ENCODE measurements around the gene DPEP1. TPM values are rescaled to one million over a fixed set of nuclear protein-coding genes. Genes with fewer than 3 reads are reported as not detected.
"Not testable (repeated sequence)": the region's sequence is repeated elsewhere in the genome, so short reads cannot be mapped to it uniquely, and the experiment has no call there.

DPEP1 gene
- total and polyA plus RNA-seq, 7 donors, result 0.92 to 1.2 TPM; not detected in 5

- TF ChIP-seq CTCF (IDR thresholded peaks at IDR 0.05), result no peak
- no peak for TF ChIP-seq EP300 (IDR thresholded peaks at IDR 0.05)
- TF ChIP-seq POLR2AphosphoS5 (IDR thresholded peaks at IDR 0.05), result no peak
- no peak for TF ChIP-seq POLR2A (IDR thresholded peaks at IDR 0.05)
- intact Hi-C loops (cut with DNase I), result no loop called here
- Histone ChIP-seq H3K36me3 (peaks cover 7 to 21% (median 14%) of the 10 kb centered on the region in 4 donors), H3K27me3 (peaks cover 0 to 42% (median 19%) of the 10 kb centered on the region in 3 donors), H3K4me3 (no peak overlapping the region), H3K9me3 (no peaks in the 10 kb centered on the region), H3K27ac (no peak overlapping the region), H3K4me1 (peaks cover 0 to 24% (median 18%) of the 10 kb centered on the region in 4 donors)
- no peak for DNase-seq
- WGBS, 2 donors, result 80 to 85% methylated on average over 30 of the region's 30 CpGs
These were observed 45.5 kb upstream of the DPEP1 start for GRCh38 chr16:89567656-89568594.

DNA sequence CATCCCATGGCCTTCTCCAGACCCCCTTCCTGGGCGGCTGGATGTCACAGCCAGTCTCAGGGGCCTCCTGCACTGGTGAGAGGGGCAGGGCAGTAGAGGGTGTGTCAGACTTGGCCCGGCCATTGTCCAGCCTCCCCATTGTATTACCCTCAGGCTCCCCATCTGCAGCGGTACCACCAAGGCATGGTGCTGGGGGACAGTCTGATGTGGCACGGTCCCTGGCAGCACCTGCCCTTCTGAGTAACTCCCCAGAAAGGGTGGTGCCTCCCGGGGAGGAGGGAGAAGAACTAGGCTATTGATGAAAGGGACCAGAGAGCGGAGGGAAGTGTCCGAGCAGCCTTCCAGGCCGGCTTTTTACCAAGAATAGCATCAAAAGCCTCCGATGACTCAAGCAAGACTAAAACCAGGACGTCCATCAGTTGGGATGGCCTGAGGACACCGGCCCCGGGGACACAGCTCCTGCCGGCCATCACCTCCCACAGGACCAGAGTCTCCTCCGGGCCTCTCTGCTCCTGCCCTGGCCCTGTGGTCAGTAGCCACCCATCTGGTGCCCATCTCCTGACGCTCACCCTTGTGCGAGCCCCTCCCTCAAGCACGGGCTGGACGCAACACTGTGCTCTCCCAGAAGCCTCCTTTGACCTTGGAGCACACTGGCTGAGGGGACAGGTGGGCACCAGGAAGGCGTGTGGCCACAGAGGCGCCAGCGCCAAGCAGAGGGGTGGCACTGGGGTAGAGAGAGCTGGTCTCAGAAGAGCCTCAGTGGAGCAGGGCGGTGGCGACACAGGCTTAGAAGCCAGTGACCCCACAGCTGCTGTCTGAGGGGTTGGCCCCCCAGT is 43.7 kb upstream of the DPEP1 start:
- Histone ChIP-seq H3K4me3 (no peak overlapping the region), H3K9me3 (no peaks in the 10 kb centered on the region), H3K4me1 (peaks cover 0 to 22% (median 20%) of the 10 kb centered on the region in 4 donors), H3K27me3 (peaks cover 10 to 60% (median 34%) of the 10 kb centered on the region in 3 donors), H3K36me3 (peaks cover 0 to 3% (median 0%) of the 10 kb centered on the region in 4 donors), H3K27ac (no peak overlapping the region)
- TF ChIP-seq POLR2AphosphoS5 (IDR thresholded peaks at IDR 0.05) (no peak), POLR2A (IDR thresholded peaks at IDR 0.05) (no peak), CTCF (IDR thresholded peaks at IDR 0.05) (no peak), EP300 (IDR thresholded peaks at IDR 0.05) (no peak)
- no peak for DNase-seq
- 63 to 86% methylated on average over 23 of the region's 23 CpGs for WGBS, 2 donors
- intact Hi-C loops (cut with DNase I), result no loop called here

DNA sequence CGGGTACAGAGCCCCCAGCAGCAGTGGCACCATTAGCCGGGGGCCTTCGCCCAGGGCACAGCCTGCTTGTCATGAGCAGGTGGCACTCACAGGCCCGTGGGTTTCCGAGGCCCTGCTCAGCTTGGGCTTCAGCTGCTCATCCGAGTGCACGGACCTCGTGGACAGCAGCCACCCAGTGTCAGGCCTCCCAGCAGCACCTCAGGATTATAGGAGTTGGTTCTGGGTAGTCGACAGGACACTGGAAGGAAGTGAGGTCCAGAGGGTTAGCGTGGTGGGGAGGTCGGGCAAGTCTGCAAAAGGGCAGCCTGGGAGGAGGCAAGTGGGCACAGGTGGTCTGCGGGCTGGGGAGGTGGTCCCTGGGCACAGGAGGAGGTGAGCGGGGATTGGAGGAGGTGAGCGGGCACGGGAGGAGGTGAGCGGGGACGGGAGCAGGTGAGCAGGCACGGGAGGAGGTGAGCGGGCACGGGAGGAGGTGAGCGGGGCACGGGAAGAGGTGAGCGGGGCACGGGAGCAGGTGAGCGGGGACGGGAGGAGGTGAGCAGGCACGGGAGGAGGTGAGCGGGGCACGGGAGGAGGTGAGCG is 43.0 kb upstream of the DPEP1 start:
- peaks cover 17 to 67% (median 41%) of the 10 kb centered on the region in 3 donors for H3K27me3 ChIP-seq
- H3K9me3 ChIP-seq, result no peaks in the 10 kb centered on the region
- H3K4me3 ChIP-seq, result no peak overlapping the region
- H3K4me1 ChIP-seq, result peaks cover 5 to 23% (median 20%) of the 10 kb centered on the region in 4 donors
- WGBS, 2 donors, result 71 to 87% methylated on average over 30 of the region's 30 CpGs
- intact Hi-C loops (cut with DNase I), result no loop called here
- no peak for TF ChIP-seq POLR2A (IDR thresholded peaks at IDR 0.05)
- TF ChIP-seq CTCF (IDR thresholded peaks at IDR 0.05), result no peak
- no peak for TF ChIP-seq EP300 (IDR thresholded peaks at IDR 0.05)
- no peak for TF ChIP-seq POLR2AphosphoS5 (IDR thresholded peaks at IDR 0.05)
- no peak for DNase-seq
- no peak overlapping the region for H3K27ac ChIP-seq
- no peaks in the 10 kb centered on the region for H3K36me3 ChIP-seq

DNA sequence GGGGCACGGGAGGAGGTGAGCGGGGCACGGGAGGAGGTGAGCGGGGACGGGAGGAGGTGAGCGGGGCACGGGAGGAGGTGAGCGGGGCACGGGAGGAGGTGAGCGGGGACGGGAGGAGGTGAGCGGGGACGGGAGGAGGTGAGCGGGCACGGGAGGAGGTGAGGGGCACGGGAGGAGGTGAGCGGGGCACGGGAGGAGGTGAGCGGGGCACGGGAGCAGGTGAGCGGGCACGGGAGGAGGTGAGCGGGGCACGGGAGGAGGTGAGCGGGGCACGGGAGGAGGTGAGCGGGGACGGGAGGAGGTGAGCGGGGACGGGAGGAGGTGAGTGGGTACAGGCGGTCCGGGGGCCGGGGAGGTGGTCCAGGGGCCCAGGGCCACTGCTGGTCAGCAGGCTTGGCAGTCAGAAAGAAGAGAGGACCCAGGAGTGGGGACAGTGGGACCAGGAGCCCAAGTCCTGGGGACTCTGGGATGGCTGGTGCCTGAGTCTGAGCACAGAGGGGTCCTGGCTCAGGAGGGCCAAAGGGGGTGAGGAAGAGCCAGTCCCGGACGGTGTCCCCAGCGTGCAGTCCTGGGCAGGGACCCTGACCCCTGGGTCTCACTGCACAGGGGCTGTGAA is 42.4 kb upstream of the DPEP1 start:
- H3K4me3 ChIP-seq; H3K27ac ChIP-seq; DNase-seq; H3K9me3 ChIP-seq; intact Hi-C loops (cut with DNase I); H3K36me3 ChIP-seq: not testable (repeated sequence)
- H3K4me1 ChIP-seq, result peaks cover 5 to 23% (median 19%) of the 10 kb centered on the region in 4 donors
- peaks cover 23 to 73% (median 46%) of the 10 kb centered on the region in 3 donors for H3K27me3 ChIP-seq
- WGBS, 2 donors, result 70 to 89% methylated on average over 36 of the region's 36 CpGs

Data from sigmoid colon (tissue), 7 donors.